Keratinocyte (primary cell): ENCODE measurements around the gene ZSCAN22. TPM values are rescaled to one million over a fixed set of nuclear protein-coding genes. Genes with fewer than 3 reads are reported as not detected.

Experiments
- DNase-seq: peaks from one replicate; pipeline ENCODE4 v3.0.0-alpha.2; 2011; ENCODE audit warnings: low read depth, missing footprints, low spot score
- FAIRE-seq: peaks from 2 replicates; lab custom pipeline; 2011; peaks lifted over from hg19 to GRCh38; lab: Jason Lieb, UNC
- H2AFZ ChIP-seq: 2 replicates; pipeline ENCODE4 v1.6.0; 2012; ENCODE audit warnings: low read length, control low read depth, inconsistent platforms; ENCODE audit not compliant: control insufficient read depth
- H3K27ac ChIP-seq: 2 replicates; pipeline ENCODE4 v1.5.1; 2011; ENCODE audit warnings: low read length; ENCODE audit not compliant: control insufficient read depth, insufficient read depth
- H3K27me3 ChIP-seq: 3 replicates; pipeline ENCODE4 v1.6.0; 2011; ENCODE audit warnings: low read length; ENCODE audit not compliant: control insufficient read depth, insufficient read depth; ENCODE audit errors: extremely low read depth
- H3K36me3 ChIP-seq, 2 experiments: 2 replicates in 1 of 2; 3 replicates in 1 of 2; pipeline ENCODE4 v1.5.1; 2011; ENCODE audit warnings: low read length in 2 of 2, mild to moderate bottlenecking in 1 of 2; ENCODE audit not compliant: control insufficient read depth in 2 of 2, insufficient read depth in 2 of 2; ENCODE audit errors: extremely low read depth in 1 of 2
- H3K4me1 ChIP-seq: 3 replicates; pipeline ENCODE4 v1.5.1; 2011; ENCODE audit warnings: low read length; ENCODE audit not compliant: control insufficient read depth, insufficient read depth; ENCODE audit errors: extremely low read depth
- H3K4me2 ChIP-seq: 3 replicates; pipeline ENCODE4 v1.6.0; 2011; ENCODE audit warnings: low read depth, low read length; ENCODE audit not compliant: control insufficient read depth, insufficient read depth; ENCODE audit errors: extremely low read depth
- H3K4me3 ChIP-seq, 3 experiments: fragments of 200-600 bp in 1 of 3; sonication (generic) in 1 of 3; 2 replicates in 2 of 3; 3 replicates in 1 of 3; pipeline ENCODE4 v1.5.1; 2011 to 2016; ENCODE audit warnings: low read length in 3 of 3, mild to moderate bottlenecking in 3 of 3, control low read depth in 2 of 3, inconsistent platforms in 1 of 3, low read depth in 1 of 3, mixed read lengths in 1 of 3, mixed run types in 1 of 3, moderate library complexity in 1 of 3; ENCODE audit not compliant: control insufficient read depth in 2 of 3, insufficient read depth in 2 of 3; ENCODE audit errors: extremely low read depth in 1 of 3
- H3K79me2 ChIP-seq: 2 replicates; pipeline ENCODE4 v1.6.0; 2012; ENCODE audit warnings: low read length; ENCODE audit not compliant: control insufficient read depth, insufficient read depth
- H3K9ac ChIP-seq: 3 replicates; pipeline ENCODE4 v1.6.0; 2011; ENCODE audit warnings: low read length; ENCODE audit not compliant: control insufficient read depth, insufficient read depth; ENCODE audit errors: extremely low read depth
- H3K9me1 ChIP-seq: 3 replicates; pipeline ENCODE4 v1.6.0; 2011; ENCODE audit warnings: low read length; ENCODE audit not compliant: control insufficient read depth, insufficient read depth; ENCODE audit errors: extremely low read depth
- H3K9me3 ChIP-seq: 2 replicates; pipeline ENCODE4 v1.5.1; 2012; ENCODE audit warnings: low read depth, low read length; ENCODE audit not compliant: control insufficient read depth
- H4K20me1 ChIP-seq: 3 replicates; pipeline ENCODE4 v1.6.0; 2011; ENCODE audit warnings: low read length; ENCODE audit not compliant: control insufficient read depth, insufficient read depth; ENCODE audit errors: extremely low read depth
- EZH2 ChIP-seq: IDR thresholded peaks from one replicate; pipeline ENCODE4 v1.6.1; 2012; ENCODE audit warnings: inconsistent platforms, mild to moderate bottlenecking, low read length, moderate library complexity
- dilution Hi-C: fragments of 300-500 bp; cut with MboI; formaldehyde crosslinking; loops from one replicate; pipeline ENCODE4 v1.7.0; 2020; ENCODE audit warnings: low sequenced_read_pairs; ENCODE audit not compliant: extremely low pct_ligation_motif_present
- polyA plus RNA-seq, 5 experiments: library from polyadenylated mRNA; depleted of rRNA in 3 of 5; stranded (reverse) in 3 of 5; stranded (forward) in 1 of 5; unstranded in 1 of 5; fragments of >200 nt; gene quantifications; 1 replicate in 1 of 5; 2 replicates in 3 of 5; 3 replicates in 1 of 5; pipeline versions ENCODE4 v1.2.1 to v1.2.3, GENCODE V29; 2011 to 2012; ENCODE audit warnings: missing spikeins in 2 of 5, low read depth in 1 of 5, low replicate concordance in 1 of 5
- TF ChIP-seq, protein P1 (sequence below), 3 experiments: IDR thresholded peaks in 1 of 3; conservative IDR thresholded peaks in 1 of 3; optimal IDR thresholded peaks in 1 of 3; 2 replicates in 2 of 3; 3 replicates in 1 of 3; pipeline versions ENCODE3 to v1.5.1; 2011; ENCODE audit warnings: low read length in 3 of 3, mild to moderate bottlenecking in 3 of 3, moderate library complexity in 2 of 3, control low read depth in 1 of 3, inconsistent platforms in 1 of 3; ENCODE audit not compliant: insufficient read depth in 2 of 3; ENCODE audit errors: extremely low read depth in 1 of 3

ZSCAN22 gene
- polyA plus RNA-seq, 1 donor (not counting 4 experiments of a cell fraction or from before 2014, with no cell fraction given), result 2.5 TPM

GRCh38 chr19:58332697-58333096 lies 5.9 kb downstream of the ZSCAN22 start:
- H3K4me1 ChIP-seq, result peaks cover 12% of the 10 kb centered on the region
- no peak for TF ChIP-seq EZH2
- TF ChIP-seq, protein P1, sequence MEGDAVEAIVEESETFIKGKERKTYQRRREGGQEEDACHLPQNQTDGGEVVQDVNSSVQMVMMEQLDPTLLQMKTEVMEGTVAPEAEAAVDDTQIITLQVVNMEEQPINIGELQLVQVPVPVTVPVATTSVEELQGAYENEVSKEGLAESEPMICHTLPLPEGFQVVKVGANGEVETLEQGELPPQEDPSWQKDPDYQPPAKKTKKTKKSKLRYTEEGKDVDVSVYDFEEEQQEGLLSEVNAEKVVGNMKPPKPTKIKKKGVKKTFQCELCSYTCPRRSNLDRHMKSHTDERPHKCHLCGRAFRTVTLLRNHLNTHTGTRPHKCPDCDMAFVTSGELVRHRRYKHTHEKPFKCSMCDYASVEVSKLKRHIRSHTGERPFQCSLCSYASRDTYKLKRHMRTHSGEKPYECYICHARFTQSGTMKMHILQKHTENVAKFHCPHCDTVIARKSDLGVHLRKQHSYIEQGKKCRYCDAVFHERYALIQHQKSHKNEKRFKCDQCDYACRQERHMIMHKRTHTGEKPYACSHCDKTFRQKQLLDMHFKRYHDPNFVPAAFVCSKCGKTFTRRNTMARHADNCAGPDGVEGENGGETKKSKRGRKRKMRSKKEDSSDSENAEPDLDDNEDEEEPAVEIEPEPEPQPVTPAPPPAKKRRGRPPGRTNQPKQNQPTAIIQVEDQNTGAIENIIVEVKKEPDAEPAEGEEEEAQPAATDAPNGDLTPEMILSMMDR (optimal IDR thresholded peaks at IDR 0.05 in 1 of 3, IDR thresholded peaks at IDR 0.05 in 1 of 3, conservative IDR thresholded peaks at IDR 0.05 in 1 of 3; ENCODE audit: extremely low read depth in 1 of 3, insufficient read depth in 2 of 3, low read length in 3 of 3), result no peak
- no peak overlapping the region for H3K4me2 ChIP-seq
- no peak overlapping the region for H2AFZ ChIP-seq
- peaks cover 17% of the 10 kb centered on the region for H3K79me2 ChIP-seq
- no peak overlapping the region for H3K4me3 ChIP-seq
- H3K27me3 ChIP-seq, result no peaks in the 10 kb centered on the region
- H3K27ac ChIP-seq, result no peak overlapping the region
- no peaks in the 10 kb centered on the region for H3K9me1 ChIP-seq
- H4K20me1 ChIP-seq, result no peaks in the 10 kb centered on the region
- peaks cover 3 to 10% of the 10 kb centered on the region in 2 experiments for H3K36me3 ChIP-seq
- no peak overlapping the region for H3K9ac ChIP-seq
- dilution Hi-C loops, result no loop called here
- DNase-seq, result no peak
- no peaks in the 10 kb centered on the region for H3K9me3 ChIP-seq
- no peak for FAIRE-seq

DNA sequence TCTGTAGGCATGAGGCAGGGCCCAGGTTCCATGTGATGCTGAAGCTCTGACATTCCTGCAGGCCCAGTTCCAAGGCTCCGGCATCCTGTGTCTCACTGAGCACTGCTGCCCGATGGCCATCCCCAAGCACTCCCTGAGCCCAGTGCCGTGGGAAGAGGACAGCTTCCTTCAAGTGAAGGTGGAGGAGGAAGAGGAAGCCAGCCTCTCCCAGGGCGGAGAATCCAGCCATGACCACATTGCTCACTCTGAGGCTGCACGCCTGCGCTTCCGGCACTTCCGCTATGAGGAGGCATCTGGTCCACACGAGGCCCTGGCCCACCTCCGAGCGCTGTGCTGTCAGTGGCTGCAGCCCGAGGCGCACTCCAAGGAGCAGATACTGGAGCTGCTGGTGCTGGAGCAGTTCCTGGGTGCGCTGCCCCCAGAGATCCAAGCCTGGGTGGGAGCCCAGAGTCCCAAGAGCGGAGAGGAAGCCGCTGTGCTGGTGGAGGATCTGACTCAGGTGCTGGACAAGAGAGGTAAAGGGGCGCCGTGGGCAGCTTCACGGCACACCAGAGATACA lies 8.0 kb downstream of the ZSCAN22 start:
- peaks cover 12 to 18% of the 10 kb centered on the region in 2 experiments for H3K36me3 ChIP-seq
- no peaks in the 10 kb centered on the region for H3K9me1 ChIP-seq
- H3K4me1 ChIP-seq, result peaks cover 6% of the 10 kb centered on the region
- no peak overlapping the region for H3K4me3 ChIP-seq
- dilution Hi-C loops, result no loop called here
- no peak for FAIRE-seq
- no peak for DNase-seq
- H3K4me2 ChIP-seq, result no peak overlapping the region
- no peak overlapping the region for H3K9ac ChIP-seq
- peaks cover 9% of the 10 kb centered on the region for H3K9me3 ChIP-seq
- H2AFZ ChIP-seq, result no peak overlapping the region
- H3K27me3 ChIP-seq, result no peaks in the 10 kb centered on the region
- H3K27ac ChIP-seq, result no peak overlapping the region
- no peaks in the 10 kb centered on the region for H4K20me1 ChIP-seq
- TF ChIP-seq EZH2, result no peak
- TF ChIP-seq, protein P1 (optimal IDR thresholded peaks at IDR 0.05 in 1 of 3, IDR thresholded peaks at IDR 0.05 in 1 of 3, conservative IDR thresholded peaks at IDR 0.05 in 1 of 3; ENCODE audit: extremely low read depth in 1 of 3, insufficient read depth in 2 of 3, low read length in 3 of 3), result no peak
- peaks cover under 1% of the 10 kb centered on the region for H3K79me2 ChIP-seq
